Transverse colon (tissue), 4 donors: ENCODE results near the gene PLSCR2.

ENCODE experiments used
- EP300 ChIP-seq: sonication (generic); formaldehyde crosslinking; IDR thresholded peaks from one replicate; pipeline ENCODE4 v1.6.1; 2017; ENCODE audit warnings: antibody characterized with exemption, low read depth
- POLR2A ChIP-seq: fragments of 450-650 bp; IDR thresholded peaks from one replicate; pipeline ENCODE4 v1.6.1; 2016; ENCODE audit warnings: antibody characterized with exemption, mild to moderate bottlenecking, moderate library complexity
- POLR2AphosphoS5 ChIP-seq, 3 donors: sonication (generic); formaldehyde crosslinking; IDR thresholded peaks; one replicate each; pipeline ENCODE4 v1.6.1; 2016; ENCODE audit warnings: antibody characterized with exemption in 3 of 3
- TF ChIP-seq, protein P1 (sequence below), 5 experiments: fragments of 200-600 bp in 3 of 5; fragments of 450-650 bp in 2 of 5; sonication (generic) in 3 of 5; IDR thresholded peaks; 1 replicate in 2 of 5; 2 replicates in 3 of 5; pipeline ENCODE4 v1.5.1; 2016 to 2017; ENCODE audit warnings: antibody characterized with exemption in 5 of 5, inconsistent platforms in 3 of 5, mild to moderate bottlenecking in 2 of 5, moderate library complexity in 1 of 5

DNA sequence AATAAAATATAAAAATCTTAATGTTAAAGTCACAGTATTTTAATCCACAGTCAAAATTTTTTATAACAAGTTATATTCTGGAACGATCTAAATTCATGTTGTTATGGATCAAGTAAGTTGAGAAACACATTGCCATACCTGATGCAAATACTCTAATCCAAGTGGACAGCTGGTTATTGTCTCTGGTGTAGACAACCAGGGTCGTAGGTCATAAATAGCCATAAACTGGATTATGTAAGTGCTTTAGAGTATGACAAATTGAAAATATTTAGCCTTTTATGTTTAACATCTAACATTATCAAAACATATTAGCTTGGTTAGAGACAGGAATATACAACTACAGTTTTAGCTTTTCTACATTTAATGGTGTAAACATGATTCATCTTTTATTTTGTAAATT lies 53.0 kb downstream of the PLSCR2 start:
- no peak for TF ChIP-seq POLR2AphosphoS5 (IDR thresholded peaks at IDR 0.05)
- no peak for TF ChIP-seq EP300
- TF ChIP-seq, protein P1, sequence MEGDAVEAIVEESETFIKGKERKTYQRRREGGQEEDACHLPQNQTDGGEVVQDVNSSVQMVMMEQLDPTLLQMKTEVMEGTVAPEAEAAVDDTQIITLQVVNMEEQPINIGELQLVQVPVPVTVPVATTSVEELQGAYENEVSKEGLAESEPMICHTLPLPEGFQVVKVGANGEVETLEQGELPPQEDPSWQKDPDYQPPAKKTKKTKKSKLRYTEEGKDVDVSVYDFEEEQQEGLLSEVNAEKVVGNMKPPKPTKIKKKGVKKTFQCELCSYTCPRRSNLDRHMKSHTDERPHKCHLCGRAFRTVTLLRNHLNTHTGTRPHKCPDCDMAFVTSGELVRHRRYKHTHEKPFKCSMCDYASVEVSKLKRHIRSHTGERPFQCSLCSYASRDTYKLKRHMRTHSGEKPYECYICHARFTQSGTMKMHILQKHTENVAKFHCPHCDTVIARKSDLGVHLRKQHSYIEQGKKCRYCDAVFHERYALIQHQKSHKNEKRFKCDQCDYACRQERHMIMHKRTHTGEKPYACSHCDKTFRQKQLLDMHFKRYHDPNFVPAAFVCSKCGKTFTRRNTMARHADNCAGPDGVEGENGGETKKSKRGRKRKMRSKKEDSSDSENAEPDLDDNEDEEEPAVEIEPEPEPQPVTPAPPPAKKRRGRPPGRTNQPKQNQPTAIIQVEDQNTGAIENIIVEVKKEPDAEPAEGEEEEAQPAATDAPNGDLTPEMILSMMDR (IDR thresholded peaks at IDR 0.05), result no peak
- TF ChIP-seq POLR2A, result no peak
